ENCODE results near the gene PBRM1.
"Not testable (repeated sequence)": the region's sequence is repeated elsewhere in the genome, so short reads cannot be mapped to it uniquely, and the experiment has no call there.

Gene PBRM1

DNA sequence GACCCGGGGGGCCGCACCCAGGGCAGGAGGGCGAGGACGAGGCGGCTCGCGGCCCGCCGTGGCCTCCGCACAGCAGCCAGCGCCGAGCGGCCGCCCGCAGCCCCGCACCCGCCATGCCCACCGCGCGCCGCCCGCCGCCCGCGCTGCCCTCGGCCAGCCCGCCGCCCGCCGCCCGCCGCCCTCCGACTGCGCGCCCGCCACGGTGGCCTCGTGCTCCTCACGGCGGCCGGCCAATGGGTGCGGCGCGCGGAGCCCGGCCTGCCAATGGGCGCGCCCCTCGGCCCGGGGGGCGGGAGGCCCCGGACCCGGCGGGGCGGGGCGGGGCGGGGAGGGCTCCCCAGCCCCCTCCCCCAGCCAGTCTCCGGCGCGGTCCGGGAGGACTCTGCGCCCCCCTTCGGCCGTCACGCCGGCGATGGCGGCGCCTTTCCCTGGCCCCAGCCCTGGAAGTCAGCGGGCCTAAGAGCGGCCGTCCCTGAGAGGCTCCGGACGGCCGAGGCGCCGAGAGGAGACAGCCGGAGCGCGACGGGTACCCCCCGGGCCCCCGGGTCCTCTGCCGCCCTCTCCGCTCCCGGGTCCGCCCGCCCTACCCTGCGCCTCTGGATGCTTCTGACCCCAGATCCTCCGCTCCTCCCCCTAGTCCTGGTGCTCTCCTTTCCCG, 152.0 kb downstream of the PBRM1 start, which contains the start of gene NT5DC2:
Gene NT5DC2, minus strand, starts transcription at position 235 of the 658 bp plus-strand sequence. Its CDS starts 120 bp downstream, at position 115.
- peak; percentile 82 for DNase-seq

DNA sequence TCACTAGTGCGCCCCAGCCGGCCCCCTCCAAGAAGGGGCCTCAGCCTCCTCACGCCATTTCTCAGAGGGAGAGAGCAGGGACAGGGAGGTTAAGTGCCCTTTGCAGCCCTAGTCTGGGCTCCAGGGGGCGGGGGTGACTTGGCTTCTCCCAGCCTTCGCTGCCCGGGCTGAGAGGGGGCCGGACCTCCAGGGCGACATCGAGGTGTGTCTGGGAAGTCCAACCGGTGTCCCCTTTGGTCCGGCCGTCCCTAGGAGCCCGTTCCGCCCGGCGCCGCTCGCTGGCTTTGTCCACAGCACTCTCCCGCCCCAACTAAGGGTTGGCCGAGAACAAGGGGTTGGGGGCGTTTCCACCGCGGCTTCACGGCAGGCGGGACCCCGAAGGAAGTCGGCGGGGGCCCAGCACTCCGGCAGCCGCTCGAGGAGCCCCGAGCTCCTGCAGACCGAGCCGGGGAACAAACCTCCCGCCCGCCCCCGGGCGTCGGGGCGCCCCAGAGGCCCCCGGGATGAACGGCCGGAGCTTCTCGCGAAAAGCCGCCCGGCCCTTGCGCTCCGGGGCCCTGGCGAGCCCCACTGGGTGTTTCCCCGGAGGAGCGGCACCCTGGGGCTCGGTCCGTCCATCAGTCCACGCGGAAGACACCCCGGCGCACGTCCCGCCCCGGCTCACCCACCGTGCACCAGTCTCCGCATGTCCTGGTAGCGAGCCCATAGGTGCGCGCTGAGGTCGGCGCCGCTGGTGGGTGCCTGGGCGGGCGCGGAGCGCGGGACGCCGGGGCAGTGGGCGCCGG, 152.7 kb downstream of the PBRM1 start:
- DNase-seq, result peak; percentile 62

DNA sequence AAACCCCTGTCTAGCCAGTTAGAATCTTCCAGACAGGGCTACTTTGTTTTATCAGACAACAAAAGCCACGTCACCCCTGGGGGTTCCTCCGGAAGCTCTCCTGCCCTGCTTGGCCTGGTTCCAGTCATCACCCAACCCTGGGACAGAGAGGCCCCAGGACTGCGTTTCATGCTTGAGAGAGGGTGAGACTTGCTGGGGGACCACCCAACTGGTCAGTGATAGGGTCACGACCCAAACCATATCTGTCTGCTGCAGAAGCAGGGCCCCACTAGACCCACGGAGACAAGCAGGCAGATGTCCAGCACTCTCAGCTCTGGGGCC, 153.2 kb downstream of the PBRM1 start:
- peak; percentile 51 for DNase-seq

DNA sequence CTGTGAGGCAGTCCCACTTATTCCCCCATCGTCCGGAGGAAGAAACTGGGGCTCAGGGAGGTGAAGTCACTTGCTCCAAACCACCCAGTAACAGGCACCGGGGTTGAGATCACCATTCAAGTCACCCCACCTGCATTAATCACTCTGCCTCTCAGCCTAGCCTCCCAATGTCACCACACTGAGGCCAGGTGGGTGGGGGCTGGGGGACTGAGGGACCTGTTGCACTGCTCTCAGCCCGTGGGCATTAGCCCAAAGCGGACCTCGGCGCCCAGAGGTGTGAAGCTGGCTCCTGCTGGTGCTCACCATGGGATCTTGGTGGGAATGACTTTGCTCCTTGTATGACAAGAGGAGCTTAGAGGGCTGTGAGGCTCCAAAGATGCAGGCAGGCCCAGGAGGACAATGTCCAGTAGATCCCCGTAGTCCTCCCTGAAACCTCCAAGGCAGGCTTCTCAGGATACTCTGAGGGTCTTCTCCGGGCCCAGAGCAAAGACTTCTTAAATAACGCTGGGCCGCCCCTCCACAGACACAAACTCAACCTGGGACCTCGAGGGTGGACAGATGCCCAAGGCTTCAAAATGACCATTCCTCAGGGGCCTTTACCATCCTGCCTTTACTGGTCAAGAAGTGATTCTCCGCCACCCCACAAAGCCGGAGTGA, 153.7 kb downstream of the PBRM1 start:
- DNase-seq, result peak; percentile 39

DNA sequence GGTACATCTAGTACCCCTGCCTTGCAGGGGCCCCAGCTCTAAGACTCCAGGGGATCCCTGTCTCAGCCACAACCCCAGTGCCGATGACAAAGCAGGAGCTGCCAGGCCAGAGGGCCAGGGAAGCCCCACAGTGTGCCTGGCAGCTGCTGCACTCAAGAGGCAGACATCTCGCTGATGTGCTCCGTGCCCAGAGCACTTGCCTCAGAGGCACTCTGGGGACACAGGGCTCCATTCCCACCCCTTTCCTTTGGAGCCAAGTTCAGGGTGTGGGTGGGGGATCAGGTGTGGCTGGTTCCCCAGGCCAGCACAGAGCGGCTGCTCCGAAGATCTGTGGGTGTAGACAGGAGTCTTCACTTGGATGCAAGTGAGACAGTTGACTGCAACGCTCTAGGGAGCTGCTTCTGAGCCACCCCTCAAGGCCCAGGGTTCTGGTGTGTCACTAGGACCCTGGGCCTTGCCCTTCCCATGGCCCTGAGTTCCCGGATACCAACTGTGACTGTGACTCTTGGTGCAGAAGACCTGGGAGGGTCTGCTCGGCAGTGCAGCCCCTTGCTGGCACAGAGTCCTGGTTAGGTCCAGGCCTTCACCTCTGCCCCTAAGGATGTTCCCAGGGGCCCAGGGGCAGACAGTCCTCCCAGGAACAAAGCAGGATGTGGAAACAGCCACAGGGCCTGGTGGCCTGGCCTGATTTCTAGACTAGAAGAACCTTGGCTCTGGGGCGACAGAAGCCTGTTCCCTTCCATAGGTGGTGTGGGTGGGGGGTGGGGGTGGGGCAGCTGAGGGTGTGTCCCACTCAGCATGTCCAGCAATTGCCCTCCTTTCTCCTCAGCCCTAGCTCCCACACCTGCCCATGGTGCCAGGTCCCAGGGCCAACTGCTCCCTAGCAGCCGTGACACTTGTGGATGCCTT, 154.5 kb downstream of the PBRM1 start:
- DNase-seq, result peak; percentile 50

DNA sequence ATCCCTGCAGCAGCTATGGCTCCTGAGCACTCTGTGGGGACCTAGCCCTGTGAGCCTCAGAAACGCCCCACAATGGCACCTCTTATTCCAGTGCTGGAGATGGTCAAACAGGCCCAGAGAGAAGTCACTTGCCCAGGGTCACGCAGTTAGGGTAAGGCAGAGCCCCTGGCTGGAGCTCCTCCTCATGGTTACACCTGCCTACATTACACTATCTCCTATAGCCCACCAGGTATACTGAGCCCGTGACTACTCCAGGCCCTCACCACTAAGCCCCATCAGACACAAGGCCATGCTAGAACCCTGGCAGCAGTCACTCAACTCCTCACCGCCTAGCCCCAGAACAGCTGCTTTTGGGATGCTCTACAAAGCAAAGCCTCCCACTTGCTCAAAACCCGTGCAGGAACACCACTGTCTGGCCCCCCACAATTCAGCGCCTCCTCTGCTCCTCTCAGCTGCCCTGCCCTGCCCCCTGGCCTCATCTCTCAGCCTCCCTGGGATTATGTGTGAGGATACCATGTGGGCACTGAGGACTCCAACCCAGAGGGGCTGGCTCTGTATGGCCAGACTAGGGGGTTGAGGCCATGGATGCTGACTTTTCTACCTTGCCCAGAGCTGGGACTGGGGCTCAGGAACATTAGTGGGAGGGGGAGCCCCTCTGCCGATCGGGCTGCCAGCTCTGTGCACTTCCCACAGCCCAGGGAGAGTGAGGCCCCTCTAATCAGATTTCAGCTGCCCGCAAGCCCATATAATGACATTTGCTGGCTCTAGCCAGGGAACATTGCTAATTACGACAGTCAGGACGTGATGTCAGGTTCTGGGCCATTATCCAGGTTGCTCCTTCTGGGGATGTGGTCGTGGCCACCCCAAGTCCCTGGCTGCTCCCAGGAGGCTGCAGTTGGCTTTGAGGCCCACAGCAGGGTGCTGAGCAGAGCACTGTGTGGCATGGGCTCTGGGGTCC, 156.1 kb downstream of the PBRM1 start:
- peak; percentile 30 for DNase-seq

DNA sequence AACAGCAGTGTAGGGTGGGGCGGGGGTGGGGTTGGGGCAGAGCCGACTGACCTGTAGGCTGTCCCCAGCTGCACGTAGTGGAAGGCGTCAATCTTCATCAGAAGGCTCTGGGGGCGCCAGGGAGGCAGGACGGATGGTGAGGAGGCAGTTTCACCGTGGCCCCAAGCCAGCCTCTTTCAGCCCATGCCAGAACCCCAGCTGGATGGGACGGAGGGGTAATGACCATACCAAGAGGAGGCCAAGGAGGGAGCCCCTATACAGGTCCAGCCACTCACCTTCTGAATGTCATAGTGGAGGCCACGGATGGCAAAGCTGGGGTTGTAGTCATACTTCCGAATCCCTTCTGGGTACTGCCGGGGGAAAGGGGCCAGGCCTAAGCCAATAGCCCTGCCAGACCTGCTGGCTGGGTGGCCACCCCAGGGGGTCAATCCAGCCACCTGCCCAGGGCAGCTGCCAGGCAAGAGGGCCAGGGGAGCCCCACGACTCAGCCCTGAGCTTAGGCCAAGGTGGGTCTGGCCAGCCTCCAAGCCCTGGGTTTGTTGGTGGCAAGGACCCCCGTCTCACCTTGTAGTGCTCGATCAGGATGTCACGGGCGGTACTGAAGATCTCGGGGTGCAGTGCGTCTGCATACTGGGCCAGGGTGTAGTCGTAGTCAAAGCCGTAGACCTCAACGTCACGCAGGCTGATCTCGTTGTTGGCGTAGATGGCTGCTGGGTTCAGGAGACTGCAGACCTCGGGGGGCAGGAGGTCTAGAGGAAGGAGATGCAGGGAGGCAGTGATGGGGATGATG, 156.9 kb downstream of the PBRM1 start:
- DNase-seq, result peak; percentile 46

DNA sequence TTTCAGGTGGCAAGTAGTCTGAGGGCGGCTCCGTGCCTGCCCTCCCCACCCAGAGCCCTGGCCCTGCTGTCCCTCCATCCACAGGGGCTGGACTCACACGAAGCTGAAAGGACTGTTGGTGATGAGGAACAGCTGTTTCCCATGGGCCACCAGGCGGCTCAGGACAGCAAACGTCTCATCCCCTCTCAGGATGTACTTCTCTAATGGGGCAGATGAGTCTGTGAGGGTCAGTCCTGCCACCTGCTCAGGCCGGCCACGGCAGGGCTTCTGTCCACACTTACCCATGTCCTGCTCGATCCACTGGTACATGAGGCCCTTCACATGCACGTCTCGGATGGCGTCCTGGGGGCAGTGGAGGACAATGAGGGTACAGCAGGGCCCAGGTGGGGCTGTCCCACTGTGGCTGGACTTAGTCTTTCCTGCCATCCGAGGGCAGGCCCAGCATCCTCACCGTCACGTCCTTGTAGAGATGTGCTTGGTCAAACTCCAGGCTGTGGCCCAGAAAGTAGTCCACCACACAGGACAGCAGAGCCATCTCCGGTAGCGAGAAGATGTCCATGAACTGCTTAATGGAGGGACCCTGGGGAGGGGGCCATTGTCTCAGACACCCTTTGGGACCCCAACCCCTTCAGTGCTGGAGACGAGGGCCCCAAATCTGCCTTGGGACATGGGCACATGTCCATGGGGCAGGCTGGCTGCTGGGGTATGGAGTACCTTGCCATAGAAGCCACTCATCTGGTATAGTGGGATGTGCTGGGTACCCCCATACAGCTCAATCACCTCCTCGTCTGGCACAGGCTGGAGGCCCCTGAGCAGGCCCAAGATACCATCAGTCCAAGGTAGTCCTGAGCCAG, 157.8 kb downstream of the PBRM1 start:
- DNase-seq, result no peak

DNA sequence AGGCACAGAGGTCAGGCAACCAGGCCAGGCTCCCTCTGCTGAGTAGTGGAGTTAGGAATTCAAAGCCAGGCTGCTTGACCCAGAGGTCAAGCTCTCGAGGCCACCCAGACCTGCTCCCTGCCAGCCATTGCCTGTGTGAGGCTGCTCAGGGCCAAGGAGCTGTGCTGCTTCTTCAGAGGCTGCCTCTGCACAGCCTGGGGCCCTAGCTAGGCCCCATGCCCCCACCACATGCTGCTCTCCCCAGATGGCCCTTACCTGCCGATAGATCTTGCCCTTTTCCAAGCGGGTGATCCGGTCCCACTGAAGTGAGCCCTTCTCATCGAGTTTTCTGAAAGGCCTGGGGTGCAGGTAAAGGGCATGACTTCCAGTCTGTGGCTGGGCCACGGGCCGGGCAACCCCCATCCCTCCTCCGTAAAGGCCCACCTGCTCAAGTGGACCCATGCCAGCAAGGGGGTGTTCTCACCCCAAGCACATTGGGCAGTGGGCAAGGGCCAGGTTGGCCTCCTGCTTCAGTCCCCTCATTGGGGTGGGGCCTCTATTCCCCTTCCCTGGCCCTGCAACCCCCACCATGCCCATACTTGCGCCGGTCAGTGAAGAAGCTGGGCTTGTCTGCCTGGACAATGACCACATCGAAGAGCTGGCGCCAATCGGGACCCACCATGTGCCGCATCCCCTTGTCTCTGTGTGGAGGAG, 158.5 kb downstream of the PBRM1 start:
- peak; percentile 86 for DNase-seq

DNA sequence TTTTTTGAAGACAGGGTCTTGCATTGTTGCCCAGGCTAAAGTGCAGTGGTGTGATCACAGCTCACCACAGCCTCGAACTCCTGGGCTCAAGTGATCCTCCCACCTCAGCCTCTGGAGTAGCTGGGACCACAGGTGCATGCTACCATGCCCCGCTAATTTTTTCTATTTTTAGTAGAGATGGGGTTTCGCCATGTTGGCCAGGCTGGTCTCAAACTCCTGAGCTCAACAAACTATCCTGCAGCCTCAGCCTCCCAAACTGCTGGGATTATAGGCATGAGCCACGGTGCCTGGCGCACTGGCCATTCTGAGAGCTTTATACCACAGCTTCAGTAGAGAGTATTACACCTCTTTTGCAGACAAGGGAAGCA, 159.1 kb downstream of the PBRM1 start:
- DNase-seq, result not testable (repeated sequence)

DNA sequence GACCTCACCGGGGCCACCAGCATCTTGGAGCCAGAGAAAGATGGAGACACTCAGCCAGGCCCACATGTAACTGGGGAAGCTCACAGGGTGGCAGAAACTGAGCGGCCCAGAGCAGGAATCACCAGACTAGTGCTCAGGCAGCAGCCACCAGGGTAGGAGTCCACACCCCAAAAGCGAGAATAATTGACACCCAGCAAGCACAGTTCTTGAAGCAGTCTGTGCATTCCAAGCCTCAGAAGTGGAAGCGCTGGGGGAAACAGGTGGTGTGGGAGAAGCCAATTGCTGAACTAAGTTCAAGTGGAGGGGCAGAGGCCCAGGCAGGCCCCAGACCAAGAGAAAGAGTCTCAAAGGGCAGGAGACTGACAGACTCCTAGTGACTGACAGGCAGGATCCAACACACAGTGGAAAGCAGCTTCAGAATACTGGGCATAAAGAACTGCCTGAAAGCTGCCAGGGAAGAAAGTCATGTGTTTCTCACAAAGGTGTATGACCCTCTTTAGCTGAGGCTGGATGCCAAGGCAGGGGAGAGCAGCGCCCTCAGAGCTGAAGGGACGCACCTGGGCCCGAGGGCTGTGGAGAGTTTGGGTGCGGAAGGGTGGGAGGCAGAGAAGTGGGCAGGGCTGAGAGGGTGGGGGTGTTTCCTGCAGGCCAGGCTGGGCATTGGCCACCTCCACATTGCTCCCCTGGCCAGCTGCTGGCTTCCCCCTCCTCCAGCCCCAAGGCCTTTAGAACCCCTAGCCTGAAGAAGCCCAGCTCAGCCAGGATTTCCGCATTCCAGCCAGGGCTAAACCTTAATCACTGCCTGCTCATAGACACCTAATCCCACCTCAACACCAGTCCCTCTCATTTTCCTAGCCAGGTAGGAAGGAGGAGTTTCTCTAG, 159.8 kb downstream of the PBRM1 start:
- DNase-seq, result peak; percentile 61

DNA sequence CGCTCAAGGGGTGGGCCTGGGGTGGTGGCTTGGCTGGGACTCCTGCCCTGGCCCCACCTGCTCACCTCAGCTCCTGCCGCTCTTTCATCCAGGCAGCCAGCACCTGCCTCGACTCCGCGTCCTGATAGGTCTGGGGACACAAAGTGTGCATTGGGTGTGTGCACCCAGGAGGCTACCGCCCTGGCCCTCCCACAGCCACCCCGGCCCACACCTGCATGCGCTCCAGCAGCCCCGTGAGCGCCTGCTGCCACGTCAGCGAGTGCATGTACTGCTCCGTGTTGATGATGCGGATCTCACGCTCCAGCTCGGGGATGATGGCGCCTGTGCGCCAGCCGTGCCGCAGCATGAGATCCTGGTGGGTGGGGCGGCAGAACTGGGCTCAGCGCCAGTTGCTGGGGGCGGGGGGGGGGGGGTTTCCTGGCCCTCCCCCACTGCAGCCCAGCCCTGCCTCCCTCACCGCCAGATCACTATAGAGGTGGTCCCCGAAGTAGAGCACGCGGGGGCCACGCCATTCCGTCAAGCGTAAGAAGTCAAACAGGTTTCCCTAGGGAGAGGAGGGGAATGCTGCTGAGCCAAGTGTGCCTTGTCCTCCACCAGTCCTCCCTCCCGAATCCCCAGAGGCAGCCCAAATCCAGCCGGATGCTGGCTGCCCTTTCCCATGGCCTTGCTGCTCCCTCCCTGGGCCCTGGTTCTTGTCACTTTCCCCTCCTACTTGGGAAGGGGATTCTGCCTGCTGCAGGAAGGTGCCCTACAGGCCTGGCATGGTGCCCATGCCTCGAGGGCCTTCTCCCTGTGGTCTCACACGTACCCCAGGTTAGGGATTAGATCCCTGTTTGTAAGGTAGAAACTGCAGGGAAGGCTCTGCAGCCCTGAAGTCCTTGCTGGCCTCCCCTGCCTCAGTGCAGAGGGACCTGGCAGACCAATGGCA, 160.7 kb downstream of the PBRM1 start:
- no peak for DNase-seq

DNA sequence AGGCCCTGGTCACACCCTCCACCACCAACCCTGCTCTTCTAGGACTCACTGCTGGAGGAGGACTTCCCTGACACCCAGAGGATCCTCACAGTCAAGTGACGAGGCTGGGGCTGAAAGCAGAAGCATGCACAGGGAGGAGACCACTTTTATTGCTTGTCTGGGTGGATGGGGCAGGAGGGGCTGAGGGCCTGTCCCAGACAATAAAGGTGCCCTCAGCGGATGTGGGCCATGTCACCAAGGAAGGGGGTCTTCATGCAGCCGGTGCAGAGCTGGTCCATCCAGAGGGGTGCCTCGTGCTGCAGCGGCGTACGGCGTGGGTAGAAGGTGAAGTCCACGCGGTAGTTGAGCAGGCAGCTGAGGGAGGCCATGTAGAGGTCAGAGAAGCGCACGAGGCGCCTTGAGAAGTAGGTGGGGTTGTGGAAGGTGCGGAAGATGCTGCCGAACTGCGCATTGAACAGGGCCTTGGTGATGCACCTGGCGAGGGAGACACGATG, 161.4 kb downstream of the PBRM1 start:
- no peak for DNase-seq

DNA sequence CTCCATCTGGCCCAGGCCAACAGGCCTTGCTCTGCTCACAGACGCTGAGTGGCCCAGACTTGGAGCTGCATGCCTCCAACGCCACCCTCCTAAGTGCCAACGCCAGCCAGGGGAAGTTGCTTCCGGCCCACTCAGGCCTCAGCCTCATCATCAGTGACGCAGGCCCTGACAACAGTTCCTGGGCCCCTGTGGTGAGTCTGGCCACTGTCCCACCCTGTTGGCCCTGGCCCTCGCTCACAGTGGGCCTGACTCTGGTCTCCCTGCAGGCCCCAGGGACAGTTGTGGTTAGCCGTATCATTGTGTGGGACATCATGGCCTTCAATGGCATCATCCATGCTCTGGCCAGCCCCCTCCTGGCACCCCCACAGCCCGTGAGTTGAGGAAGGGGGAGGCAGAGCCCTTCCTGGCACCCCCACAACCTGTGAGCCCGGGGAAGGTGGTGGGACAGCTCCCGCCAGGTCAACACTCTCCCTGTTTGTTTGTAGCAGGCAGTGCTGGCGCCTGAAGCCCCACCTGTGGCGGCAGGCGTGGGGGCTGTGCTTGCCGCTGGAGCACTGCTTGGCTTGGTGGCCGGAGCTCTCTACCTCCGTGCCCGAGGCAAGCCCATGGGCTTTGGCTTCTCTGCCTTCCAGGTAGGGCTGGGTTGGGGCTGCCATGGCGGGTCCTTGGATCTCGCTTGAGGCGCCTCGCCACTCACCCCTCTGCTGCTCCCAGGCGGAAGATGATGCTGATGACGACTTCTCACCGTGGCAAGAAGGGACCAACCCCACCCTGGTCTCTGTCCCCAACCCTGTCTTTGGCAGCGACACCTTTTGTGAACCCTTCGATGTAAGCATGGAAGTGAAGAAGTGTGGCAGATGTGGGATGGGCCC, 162.1 kb downstream of the PBRM1 start:
- no peak for DNase-seq

DNA sequence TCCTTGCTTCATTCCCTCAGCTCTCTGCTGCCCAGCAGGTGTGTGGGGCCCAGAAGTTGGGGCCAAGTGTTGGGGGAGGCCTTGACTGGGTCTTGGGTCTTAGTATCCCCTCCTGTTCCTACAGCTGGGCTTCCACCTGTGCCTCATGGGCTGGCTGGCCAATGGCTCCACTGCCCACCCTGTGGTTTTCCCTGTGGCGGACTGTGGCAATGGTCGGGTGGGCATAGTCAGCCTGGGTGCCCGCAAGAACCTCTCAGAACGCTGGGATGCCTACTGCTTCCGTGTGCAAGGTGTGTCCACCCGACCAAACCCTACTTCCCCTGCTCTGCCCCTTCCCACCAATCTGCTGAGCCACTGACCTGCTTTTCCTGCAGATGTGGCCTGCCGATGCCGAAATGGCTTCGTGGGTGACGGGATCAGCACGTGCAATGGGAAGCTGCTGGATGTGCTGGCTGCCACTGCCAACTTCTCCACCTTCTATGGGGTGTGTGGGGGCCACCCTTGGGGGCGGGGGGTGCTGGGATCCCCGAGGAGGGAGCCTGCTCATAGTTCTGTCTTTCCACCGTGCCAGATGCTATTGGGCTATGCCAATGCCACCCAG, 163.0 kb downstream of the PBRM1 start:
- no peak for DNase-seq

Data from islet precursor cell (in vitro differentiated cells).